EH (cell line): ENCODE measurements around the gene TCEAL8.

Source experiments
- DNase-seq: peaks from one replicate; pipeline ENCODE4 v3.0.0-alpha.2; 2015; ENCODE audit warnings: low read depth

TCEAL8 gene

DNA sequence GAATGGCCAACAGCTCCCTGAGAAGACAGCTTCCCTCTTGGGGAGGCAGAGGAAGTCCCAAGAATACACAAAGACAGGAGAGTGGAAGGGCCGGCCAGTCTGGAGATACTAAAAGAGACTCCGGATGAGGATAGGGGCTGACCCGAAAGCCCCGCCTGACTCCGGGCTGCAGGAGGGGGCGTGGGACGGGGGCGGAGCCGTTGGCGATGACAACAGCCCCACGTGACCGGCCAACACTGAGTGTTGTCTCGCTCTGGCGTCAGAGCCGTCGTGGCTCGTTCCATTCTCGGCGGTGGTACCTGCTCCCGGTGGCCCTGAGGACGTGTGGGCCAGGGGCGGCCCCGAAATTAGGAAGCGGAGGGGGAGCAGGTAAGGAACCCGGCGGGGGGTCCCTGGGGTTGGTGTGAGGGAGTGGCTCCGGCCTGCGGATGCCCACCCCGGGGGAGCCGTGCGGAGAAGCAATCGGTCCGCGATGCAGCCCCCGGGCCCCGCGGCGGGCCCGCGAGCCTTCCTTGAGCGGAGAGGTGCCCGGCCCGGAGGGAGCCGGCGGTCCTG is 40.0 kb downstream of the TCEAL8 start, which contains the start of gene BEX4:
TSS of gene BEX4 (plus strand) at position 239 of the 555 bp plus-strand sequence. CDS start 1,046 bp downstream, outside the sequence.
- peak; percentile 82 for DNase-seq

DNA sequence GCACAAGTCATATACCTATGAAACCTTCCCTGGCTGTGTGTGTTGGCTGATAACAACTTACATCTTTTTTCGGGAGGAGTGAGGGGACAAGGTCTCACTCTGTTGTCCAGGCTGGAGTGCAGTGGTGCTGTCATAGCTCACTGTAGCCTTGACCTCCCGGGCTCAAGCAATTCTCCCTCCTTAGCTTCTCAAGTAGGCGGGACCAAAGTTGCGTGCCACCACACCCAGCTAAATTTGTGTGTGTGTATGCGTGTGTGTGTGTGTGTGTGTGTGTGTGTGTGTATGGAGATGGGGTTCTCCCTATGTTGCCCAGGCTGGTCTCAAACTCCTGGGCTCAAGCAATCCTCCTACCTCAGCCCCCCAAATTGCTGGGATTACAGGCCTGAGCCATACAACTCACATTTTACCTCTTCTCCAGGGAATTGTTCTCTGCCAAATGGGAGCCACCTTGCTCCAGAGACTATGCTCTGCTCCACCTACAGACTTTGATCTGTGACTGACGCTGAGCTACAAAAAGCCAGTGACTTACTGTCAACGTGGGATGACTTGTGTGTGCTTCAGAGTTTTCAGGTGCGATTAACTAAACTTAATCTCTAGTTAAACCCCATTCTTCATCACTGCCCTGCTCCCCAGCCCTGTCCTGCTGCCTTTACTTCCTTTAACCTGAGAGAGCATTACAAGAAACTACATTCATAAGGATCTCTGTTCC is 42.1 kb downstream of the TCEAL8 start:
- no peak for DNase-seq

DNA sequence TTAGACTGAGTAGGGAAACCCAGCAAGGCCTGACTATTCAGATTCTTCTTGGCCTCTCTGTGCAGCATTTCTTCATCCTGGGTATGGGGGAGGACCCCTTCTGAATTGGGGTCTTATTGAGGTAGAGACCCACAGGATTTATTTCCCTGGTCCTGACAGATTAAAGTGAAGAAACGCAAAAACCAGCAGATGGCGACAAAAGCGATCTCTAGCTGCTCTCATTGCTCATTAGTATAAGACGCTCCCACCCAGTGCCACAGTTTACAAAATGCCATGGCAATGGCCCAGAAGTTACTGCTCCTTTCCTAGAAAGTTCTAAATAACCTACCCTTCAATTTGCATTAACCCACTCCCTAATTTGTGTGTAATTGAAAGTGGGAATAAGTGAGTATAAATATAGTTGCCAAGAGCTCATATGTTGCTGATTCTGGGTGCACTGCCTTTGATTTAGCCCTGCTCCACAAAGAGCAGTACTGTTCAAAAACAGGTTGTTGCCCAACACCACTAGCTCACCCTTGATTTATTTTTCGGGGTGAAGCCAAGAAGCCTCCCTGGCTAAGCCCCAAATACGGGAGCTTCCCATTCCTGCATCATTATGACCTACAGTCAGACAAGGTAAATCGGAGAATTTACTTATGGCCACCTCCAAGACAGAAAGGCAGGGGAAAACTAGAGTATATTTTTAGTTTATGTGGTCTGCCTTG is 43.8 kb downstream of the TCEAL8 start:
- peak; percentile 57 for DNase-seq

DNA sequence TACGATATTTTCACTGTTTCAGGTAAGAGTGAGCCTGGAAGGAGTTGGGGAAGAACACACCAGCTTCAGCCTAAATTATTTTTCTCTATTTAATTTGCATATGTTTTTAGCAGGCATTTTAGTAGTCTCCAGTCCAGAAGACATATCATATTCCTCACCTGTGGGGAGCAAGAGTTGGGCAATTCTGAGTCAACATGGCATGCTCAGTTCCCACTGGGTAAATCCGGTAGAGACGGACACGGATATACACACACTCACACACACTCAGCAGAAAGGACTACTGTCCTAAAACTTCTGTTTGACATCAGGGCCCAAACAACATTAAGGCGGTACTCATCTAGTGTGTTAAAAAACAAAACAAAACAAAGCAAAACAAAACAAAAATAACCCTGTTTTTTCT is 44.9 kb downstream of the TCEAL8 start:
- no peak for DNase-seq
